Measurements from ENCODE around the gene BRCA2. TPM values are rescaled to one million over a fixed set of nuclear protein-coding genes. Genes with fewer than 3 reads are reported as not detected.

Gene BRCA2, protein sequence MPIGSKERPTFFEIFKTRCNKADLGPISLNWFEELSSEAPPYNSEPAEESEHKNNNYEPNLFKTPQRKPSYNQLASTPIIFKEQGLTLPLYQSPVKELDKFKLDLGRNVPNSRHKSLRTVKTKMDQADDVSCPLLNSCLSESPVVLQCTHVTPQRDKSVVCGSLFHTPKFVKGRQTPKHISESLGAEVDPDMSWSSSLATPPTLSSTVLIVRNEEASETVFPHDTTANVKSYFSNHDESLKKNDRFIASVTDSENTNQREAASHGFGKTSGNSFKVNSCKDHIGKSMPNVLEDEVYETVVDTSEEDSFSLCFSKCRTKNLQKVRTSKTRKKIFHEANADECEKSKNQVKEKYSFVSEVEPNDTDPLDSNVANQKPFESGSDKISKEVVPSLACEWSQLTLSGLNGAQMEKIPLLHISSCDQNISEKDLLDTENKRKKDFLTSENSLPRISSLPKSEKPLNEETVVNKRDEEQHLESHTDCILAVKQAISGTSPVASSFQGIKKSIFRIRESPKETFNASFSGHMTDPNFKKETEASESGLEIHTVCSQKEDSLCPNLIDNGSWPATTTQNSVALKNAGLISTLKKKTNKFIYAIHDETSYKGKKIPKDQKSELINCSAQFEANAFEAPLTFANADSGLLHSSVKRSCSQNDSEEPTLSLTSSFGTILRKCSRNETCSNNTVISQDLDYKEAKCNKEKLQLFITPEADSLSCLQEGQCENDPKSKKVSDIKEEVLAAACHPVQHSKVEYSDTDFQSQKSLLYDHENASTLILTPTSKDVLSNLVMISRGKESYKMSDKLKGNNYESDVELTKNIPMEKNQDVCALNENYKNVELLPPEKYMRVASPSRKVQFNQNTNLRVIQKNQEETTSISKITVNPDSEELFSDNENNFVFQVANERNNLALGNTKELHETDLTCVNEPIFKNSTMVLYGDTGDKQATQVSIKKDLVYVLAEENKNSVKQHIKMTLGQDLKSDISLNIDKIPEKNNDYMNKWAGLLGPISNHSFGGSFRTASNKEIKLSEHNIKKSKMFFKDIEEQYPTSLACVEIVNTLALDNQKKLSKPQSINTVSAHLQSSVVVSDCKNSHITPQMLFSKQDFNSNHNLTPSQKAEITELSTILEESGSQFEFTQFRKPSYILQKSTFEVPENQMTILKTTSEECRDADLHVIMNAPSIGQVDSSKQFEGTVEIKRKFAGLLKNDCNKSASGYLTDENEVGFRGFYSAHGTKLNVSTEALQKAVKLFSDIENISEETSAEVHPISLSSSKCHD (N-terminal part only)
- 4.0 to 8.4 TPM (median 4.7 TPM) in 5 replicates for total RNA-seq (2022; extraction: Qiagen RNA extraction)

DNA sequence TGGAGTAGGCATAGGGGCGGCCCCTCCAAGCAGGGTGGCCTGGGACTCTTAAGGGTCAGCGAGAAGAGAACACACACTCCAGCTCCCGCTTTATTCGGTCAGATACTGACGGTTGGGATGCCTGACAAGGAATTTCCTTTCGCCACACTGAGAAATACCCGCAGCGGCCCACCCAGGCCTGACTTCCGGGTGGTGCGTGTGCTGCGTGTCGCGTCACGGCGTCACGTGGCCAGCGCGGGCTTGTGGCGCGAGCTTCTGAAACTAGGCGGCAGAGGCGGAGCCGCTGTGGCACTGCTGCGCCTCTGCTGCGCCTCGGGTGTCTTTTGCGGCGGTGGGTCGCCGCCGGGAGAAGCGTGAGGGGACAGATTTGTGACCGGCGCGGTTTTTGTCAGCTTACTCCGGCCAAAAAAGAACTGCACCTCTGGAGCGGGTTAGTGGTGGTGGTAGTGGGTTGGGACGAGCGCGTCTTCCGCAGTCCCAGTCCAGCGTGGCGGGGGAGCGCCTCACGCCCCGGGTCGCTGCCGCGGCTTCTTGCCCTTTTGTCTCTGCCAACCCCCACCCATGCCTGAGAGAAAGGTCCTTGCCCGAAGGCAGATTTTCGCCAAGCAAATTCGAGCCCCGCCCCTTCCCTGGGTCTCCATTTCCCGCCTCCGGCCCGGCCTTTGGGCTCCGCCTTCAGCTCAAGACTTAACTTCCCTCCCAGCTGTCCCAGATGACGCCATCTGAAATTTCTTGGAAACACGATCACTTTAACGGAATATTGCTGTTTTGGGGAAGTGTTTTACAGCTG is at the start of gene BRCA2, which contains the start of gene ZAR1L:
Gene BRCA2, plus strand, starts transcription at position 271 of the 790 bp plus-strand sequence. CDS start 953 bp downstream, outside the sequence.
Gene ZAR1L, minus strand, starts transcription at position 126 of the 790 bp plus-strand sequence. CDS start 3,438 bp downstream, outside the sequence.

GRCh38 chr13:32427852-32428580 is 112.7 kb downstream of the BRCA2 start, which contains the start of gene N4BP2L1:
N4BP2L1 (minus strand) TSS chr13:32428130; CDS start chr13:32428082, 48 bp downstream.

Other genes with a start within 250 kb of the BRCA2 start
- gene ZAR1L, start 145 bp upstream of the BRCA2 start, total RNA-seq (2022; extraction: Qiagen RNA extraction): not detected in 5 replicates
- 0.24 to 0.83 TPM (median 0.54 TPM) in 5 replicates for gene N4BP2L1, start 112.6 kb downstream of the BRCA2 start, total RNA-seq (2022; extraction: Qiagen RNA extraction)
- gene N4BP2L2, start 223.3 kb downstream of the BRCA2 start, total RNA-seq (2022; extraction: Qiagen RNA extraction): 18.9 to 22.9 TPM (median 20.6 TPM) in 5 replicates

Measured in A549 treated with Hydrocortisone at 1 μM for 4 hours (cell line).